ENCODE measurements around the gene NAIF1. TPM values are rescaled to one million over a fixed set of nuclear protein-coding genes. Genes with fewer than 3 reads are reported as not detected.

Gene NAIF1
- polyA plus RNA-seq, 1 of the 3 experiments (the other 2 are of a cell fraction), result 14.8 TPM

DNA sequence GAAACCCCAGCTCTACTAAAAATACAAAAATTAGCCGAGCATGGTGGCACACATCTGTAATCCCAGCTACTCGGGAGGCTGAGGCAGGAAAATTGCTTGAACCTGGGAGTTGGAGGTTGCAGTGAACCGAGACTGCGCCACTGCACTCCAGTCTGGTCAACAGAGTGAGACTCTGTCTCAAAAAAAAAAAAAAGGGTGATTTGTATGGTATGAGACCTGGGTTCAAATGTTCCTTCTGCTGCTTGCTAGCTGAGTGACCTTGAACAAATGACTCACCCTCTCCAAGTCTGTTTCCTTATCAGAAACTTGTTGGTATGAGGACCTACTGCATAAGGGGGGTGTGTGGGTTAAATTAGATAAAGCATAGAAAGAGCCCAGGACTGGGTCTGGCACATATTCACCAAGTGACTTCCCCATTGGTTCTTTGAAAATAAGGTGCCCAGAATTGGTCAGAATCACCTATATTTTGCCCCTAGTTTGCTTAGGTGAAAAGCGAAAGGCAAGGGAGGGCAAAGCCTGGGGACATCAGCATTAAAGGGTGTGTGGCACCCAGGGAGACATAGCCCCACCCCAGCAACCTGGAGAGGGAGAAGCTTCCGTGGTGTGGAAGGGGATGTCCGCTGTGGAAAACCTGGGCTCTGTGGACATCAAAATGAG, 10.9 kb upstream of the NAIF1 start (continued):
- TF ChIP-seq, protein P1, sequence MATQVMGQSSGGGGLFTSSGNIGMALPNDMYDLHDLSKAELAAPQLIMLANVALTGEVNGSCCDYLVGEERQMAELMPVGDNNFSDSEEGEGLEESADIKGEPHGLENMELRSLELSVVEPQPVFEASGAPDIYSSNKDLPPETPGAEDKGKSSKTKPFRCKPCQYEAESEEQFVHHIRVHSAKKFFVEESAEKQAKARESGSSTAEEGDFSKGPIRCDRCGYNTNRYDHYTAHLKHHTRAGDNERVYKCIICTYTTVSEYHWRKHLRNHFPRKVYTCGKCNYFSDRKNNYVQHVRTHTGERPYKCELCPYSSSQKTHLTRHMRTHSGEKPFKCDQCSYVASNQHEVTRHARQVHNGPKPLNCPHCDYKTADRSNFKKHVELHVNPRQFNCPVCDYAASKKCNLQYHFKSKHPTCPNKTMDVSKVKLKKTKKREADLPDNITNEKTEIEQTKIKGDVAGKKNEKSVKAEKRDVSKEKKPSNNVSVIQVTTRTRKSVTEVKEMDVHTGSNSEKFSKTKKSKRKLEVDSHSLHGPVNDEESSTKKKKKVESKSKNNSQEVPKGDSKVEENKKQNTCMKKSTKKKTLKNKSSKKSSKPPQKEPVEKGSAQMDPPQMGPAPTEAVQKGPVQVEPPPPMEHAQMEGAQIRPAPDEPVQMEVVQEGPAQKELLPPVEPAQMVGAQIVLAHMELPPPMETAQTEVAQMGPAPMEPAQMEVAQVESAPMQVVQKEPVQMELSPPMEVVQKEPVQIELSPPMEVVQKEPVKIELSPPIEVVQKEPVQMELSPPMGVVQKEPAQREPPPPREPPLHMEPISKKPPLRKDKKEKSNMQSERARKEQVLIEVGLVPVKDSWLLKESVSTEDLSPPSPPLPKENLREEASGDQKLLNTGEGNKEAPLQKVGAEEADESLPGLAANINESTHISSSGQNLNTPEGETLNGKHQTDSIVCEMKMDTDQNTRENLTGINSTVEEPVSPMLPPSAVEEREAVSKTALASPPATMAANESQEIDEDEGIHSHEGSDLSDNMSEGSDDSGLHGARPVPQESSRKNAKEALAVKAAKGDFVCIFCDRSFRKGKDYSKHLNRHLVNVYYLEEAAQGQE (IDR thresholded peaks at IDR 0.05; ENCODE audit: low read depth, low read length), result no peak
- TF ChIP-seq, protein P2, sequence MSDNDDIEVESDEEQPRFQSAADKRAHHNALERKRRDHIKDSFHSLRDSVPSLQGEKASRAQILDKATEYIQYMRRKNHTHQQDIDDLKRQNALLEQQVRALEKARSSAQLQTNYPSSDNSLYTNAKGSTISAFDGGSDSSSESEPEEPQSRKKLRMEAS (IDR thresholded peaks at IDR 0.05; ENCODE audit: low read depth), result no peak
- no peak for TF ChIP-seq ELF1 (IDR thresholded peaks at IDR 0.05)
- TF ChIP-seq NFIC (IDR thresholded peaks at IDR 0.05; ENCODE audit: borderline replicate concordance), result no peak
- TF ChIP-seq GATA2 (CRISPR knock-in tag; IDR thresholded peaks at IDR 0.05), result no peak

DNA sequence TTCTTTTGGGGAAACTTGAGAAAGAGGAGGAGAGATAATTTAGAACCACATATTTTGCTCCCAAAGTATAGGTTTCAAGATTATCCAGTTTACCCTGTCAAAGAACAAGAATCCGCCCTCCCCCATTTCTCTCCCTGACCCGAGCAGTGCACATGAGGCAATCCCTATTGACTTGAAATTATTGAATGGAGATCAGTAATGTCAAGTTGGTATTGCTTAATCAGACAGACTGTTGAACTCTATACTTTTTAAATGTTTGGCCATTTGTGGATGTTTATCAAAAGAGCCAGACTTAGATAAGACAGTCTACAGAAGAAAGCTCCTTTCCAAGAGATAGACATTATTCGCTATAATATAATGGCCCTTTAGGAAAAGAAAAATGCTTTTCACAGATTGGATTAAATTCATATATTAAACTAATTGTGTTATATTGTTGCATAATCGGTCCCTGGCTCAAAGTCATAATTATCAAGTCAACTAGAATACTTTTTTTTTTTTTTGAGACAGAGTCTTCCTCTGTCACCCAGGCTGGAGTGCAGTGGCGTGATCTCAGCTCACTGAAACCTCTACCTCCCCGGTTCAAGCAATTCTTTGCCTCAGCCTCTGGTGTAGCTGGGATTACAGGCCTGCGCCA, 6.2 kb upstream of the NAIF1 start:
- Histone ChIP-seq H4K20me1 (ENCODE audit: insufficient read depth) (0 out of 2 replicates have a peak, but pooled peaks cover 4% of the 10 kb centered on the region), H3K9ac (peak overlapping the region; percentile 38; the same call in 1 of the 2 replicates), H3K4me2 (peak overlapping the region; percentile 64; the same call in 1 of the 2 replicates), H3K4me1 (ENCODE audit: control insufficient read depth in 1 of 2, insufficient read depth in 2 of 2, low read depth in 1 of 2, low read length in 1 of 2) (peaks cover 14 to 27% of the 10 kb centered on the region in 2 experiments), H2AFZ (ENCODE audit: low read depth) (no peak overlapping the region), H3K36me3 (replicated peaks in 1 of 2; ENCODE audit: control insufficient read depth in 1 of 2, insufficient read depth in 2 of 2, low read length in 1 of 2) (no peaks in the 10 kb centered on the region), H3K9me3 (no peaks in the 10 kb centered on the region), H3K27ac (ENCODE audit: low read depth in 2 of 2, low read length in 1 of 2) (peak overlapping the region; percentile 79 to 84), H3K4me3 (ENCODE audit: low read depth in 2 of 2, low read length in 1 of 2) (no peak overlapping the region), H3K27me3 (ENCODE audit: insufficient read depth) (no peaks in the 10 kb centered on the region), H3K9me2 (no peaks in the 10 kb centered on the region), H3F3A (replicated peaks; ENCODE audit: insufficient read depth) (peaks cover 28% of the 10 kb centered on the region), H3K79me2 (ENCODE audit: insufficient read depth) (peaks cover 99% of the 10 kb centered on the region)
- no peak for DNase-seq
- CTCF ChIA-PET, result interaction anchor here (0.5 to 5.0 kb wide), 5 partner anchors 10 to 130 kb away, joined by 3 to 23 read pairs (median 8); no protein-coding TSS in a partner anchor
- POLR2A ChIA-PET, result no interaction called here
- TF ChIP-seq, protein P3, sequence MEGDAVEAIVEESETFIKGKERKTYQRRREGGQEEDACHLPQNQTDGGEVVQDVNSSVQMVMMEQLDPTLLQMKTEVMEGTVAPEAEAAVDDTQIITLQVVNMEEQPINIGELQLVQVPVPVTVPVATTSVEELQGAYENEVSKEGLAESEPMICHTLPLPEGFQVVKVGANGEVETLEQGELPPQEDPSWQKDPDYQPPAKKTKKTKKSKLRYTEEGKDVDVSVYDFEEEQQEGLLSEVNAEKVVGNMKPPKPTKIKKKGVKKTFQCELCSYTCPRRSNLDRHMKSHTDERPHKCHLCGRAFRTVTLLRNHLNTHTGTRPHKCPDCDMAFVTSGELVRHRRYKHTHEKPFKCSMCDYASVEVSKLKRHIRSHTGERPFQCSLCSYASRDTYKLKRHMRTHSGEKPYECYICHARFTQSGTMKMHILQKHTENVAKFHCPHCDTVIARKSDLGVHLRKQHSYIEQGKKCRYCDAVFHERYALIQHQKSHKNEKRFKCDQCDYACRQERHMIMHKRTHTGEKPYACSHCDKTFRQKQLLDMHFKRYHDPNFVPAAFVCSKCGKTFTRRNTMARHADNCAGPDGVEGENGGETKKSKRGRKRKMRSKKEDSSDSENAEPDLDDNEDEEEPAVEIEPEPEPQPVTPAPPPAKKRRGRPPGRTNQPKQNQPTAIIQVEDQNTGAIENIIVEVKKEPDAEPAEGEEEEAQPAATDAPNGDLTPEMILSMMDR (IDR thresholded peaks at IDR 0.05), result no peak
- TF ChIP-seq TEAD4 (IDR thresholded peaks at IDR 0.05; ENCODE audit: borderline replicate concordance, insufficient read depth) (no peak), RAD21 (IDR thresholded peaks at IDR 0.05; ENCODE audit: low read length) (no peak)
- 94% methylated on average over 7 of the region's 7 CpGs for WGBS (ENCODE audit: low lambda C conversion rate)

Measured in SK-N-SH (cell line).